GM20000 (cell line): ENCODE measurements around the gene MERTK.

Source experiments
- DNase-seq: peaks from one replicate; pipeline ENCODE4 v3.0.0; 2012; ENCODE audit warnings: low spot score
- TF ChIP-seq, protein P1 (sequence below): IDR thresholded peaks from 2 replicates; pipeline ENCODE4 v1.5.1; 2012; ENCODE audit warnings: mild to moderate bottlenecking, control low read depth; ENCODE audit errors: extremely low read depth, missing control alignments

MERTK gene

DNA sequence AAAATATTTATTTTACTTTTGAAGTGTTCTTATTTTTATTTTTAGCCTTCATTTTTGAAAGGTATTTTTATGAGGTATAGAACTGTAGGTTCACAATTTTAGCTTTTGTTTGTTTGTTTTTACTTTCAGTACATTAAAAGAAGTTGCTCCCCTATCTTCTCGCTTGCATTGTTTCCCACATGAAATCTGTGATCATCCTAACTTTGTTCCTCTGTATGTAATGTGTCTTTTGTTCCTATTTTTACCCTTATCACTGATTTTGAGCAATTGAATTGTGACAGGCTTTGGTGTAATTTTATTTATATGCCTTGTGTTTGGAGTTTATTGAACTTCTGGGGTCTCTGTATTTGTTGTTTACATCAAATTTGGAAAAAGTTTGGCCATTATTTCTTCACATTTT, 78.8 kb downstream of the MERTK start:
- TF ChIP-seq, protein P1, sequence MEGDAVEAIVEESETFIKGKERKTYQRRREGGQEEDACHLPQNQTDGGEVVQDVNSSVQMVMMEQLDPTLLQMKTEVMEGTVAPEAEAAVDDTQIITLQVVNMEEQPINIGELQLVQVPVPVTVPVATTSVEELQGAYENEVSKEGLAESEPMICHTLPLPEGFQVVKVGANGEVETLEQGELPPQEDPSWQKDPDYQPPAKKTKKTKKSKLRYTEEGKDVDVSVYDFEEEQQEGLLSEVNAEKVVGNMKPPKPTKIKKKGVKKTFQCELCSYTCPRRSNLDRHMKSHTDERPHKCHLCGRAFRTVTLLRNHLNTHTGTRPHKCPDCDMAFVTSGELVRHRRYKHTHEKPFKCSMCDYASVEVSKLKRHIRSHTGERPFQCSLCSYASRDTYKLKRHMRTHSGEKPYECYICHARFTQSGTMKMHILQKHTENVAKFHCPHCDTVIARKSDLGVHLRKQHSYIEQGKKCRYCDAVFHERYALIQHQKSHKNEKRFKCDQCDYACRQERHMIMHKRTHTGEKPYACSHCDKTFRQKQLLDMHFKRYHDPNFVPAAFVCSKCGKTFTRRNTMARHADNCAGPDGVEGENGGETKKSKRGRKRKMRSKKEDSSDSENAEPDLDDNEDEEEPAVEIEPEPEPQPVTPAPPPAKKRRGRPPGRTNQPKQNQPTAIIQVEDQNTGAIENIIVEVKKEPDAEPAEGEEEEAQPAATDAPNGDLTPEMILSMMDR: no peak
- DNase-seq: no peak

GRCh38 chr2:111978452-111979170, 80.2 kb downstream of the MERTK start:
- no peak for DNase-seq
- TF ChIP-seq, protein P1: no peak

- no peak for DNase-seq
- TF ChIP-seq, protein P1: no peak
These were observed 83.3 kb downstream of the MERTK start for GRCh38 chr2:111981666-111982065.

DNA sequence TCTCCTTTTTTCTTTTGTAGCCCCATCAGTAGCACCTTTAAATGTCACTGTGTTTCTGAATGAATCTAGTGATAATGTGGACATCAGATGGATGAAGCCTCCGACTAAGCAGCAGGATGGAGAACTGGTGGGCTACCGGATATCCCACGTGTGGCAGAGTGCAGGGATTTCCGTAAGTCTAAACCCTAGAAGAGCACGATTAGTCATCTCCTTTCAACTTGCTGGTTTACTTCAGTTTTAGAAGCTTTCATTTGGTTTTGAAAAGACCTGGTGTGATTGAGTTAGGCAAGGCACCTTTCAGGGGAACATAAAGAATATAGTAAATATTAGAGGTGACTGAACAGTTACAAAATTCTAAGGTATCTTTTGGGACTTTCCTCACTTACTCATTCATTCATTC, 84.4 kb downstream of the MERTK start:
- DNase-seq: no peak
- TF ChIP-seq, protein P1: no peak

GRCh38 chr2:111983478-111984212, 85.2 kb downstream of the MERTK start:
- TF ChIP-seq, protein P1: no peak
- DNase-seq: no peak

- no peak for DNase-seq
- TF ChIP-seq, protein P1: no peak
These were observed 85.8 kb downstream of the MERTK start for GRCh38 chr2:111984213-111984604.

DNA sequence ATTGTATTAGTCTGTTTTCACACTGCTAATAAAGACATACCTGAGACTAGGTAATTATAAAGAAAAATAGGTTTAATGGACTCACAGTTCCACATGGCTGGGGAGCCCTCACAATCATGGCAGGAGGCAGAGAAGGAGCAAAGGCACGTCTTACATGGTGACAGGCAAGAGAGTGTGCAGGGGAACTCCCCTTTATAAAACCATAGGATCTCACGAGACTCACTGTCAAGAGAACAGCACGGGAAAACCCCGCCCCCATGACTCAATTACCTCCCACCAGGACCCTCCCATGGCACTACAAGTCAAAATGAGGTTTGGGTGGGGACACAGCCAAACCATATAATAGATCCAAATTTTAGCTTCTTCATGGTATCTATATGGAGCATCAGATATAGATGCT, 87.1 kb downstream of the MERTK start:
- TF ChIP-seq, protein P1: no peak
- DNase-seq: no peak
